ENCODE measurements around the gene PARP14.

DNA sequence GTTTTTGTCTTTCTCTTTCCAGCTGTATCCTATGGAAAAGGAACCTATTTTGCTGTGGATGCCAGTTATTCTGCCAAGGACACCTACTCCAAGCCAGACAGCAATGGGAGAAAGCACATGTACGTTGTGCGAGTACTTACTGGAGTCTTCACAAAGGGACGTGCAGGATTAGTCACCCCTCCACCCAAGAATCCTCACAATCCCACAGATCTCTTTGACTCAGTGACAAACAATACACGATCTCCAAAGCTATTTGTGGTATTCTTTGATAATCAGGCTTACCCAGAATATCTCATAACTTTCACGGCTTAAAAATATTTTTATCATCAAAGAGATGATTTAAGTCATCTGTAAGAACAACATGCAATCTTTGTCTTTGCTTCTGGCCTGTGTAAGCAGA lies 44.9 kb upstream of the PARP14 start:
- TF ChIP-seq CTCF (IDR thresholded peaks at IDR 0.05; ENCODE audit: poor library complexity) (no peak), EZH2 (IDR thresholded peaks at IDR 0.05; ENCODE audit: borderline replicate concordance) (no peak), EZH2phosphoT487 (IDR thresholded peaks at IDR 0.05; ENCODE audit: low read depth, severe bottlenecking, unreplicated experiment) (no peak)

Measured in hepatocyte (in vitro differentiated cells).